Measurements from ENCODE around the gene RPTOR.
"Not testable (repeated sequence)": the region's sequence is repeated elsewhere in the genome, so short reads cannot be mapped to it uniquely, and the experiment has no call there.

The RPTOR gene

DNA sequence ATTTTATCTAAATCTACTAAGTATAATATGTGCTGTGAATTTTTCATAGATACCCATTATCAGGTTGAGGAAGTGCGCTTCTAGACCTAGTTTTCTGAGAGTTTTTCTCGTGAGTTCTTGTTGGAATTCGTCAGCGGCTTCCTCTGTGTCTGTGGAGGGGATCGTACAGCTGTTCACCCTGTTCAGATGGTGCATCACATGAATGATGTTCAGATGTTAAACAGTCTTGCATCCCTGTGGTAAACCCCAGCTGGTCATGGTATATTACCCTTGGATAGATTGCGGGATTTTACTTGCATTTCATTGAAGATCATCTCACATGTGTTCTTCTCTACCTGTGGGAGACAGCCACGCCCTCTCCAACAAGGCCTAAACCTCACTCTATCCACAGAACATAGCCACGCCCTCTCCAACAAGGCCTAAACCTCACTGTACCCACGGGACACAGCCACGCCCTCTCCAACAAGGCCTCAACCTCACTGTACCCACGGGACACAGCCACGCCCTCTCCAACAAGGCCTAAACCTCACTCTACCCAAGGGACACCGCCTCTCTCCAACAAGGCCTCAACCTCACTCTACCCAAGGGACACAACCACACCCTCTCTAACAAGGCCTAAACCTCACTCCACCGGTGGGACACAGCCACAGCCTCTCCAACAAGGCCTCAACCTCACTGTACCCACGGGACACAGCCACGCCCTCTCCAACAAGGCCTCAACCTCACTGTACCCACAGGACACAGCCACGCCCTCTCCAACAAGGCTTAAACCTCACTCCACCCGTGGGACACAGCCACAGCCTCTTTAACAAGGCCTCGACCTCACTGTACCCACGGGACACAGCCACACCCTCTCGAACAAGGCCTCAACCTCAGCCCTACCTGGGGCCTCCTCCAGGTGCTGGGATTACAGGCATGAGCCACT is 266.8 kb downstream of the RPTOR start:
- H3K27me3 ChIP-seq (ENCODE audit: control insufficient read depth in 1 of 2, insufficient read depth in 2 of 2, low read length in 2 of 2): no peaks in the 10 kb centered on the region
- H3K4me1 ChIP-seq (ENCODE audit: control insufficient read depth in 1 of 2, insufficient read depth in 2 of 2, low read length in 2 of 2): peaks cover 0 to 4% of the 10 kb centered on the region in 2 donors
- H3K27ac ChIP-seq (ENCODE audit: low read depth, low read length): no peak overlapping the region
- peaks cover 0 to under 1% of the 10 kb centered on the region in 2 donors for H3K9me3 ChIP-seq (ENCODE audit: control insufficient read depth in 1 of 2, low read length in 2 of 2)
- peaks cover 10% of the 10 kb centered on the region in 2 donors for H3K36me3 ChIP-seq (ENCODE audit: control insufficient read depth in 1 of 2, insufficient read depth in 2 of 2, low read length in 2 of 2)
- no peak overlapping the region for H3K4me3 ChIP-seq (ENCODE audit: low read depth in 1 of 2, low read length in 2 of 2)
- no peak overlapping the region for H3K9ac ChIP-seq (ENCODE audit: low read depth in 1 of 2, low read length in 2 of 2)

DNA sequence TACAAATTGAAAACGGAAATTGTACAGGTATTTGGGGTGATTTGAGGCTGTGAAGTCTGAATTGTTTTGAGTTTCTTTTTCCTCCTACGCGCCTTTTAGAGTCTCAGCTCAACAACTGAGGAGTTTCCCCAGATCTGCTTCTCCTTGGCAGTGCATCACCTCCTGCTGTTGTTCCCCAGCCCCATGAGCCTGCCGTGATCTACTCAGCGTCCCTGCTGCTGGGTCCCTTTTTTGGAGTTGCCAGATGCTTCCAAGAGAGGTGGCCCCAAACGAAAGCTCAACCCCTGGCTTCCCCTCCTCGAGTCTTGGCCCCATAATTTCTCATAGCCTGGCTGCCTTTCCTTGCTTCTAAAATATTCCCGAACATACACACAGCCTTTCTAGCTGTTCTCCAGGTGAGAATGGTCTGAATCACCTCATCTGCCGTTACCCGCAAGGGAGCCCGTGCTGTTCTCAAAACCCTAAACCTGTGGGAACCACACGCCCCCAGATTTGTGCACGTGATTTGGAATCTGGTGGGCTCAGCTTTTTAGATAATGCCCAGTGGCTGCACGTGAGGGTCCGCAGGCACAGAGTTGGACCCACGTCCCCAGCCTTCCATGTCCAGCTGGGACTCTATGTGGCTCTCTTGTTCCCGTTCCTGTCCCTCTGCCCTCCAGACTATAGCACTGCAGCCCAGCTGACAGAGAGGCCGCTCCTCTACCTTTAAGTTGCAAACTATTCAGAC is 267.9 kb downstream of the RPTOR start:
- Histone ChIP-seq H3K36me3 (ENCODE audit: control insufficient read depth in 1 of 2, insufficient read depth in 2 of 2, low read length in 2 of 2) (peaks cover 10% of the 10 kb centered on the region in 2 donors), H3K9me3 (ENCODE audit: control insufficient read depth in 1 of 2, low read length in 2 of 2) (no peaks in the 10 kb centered on the region), H3K9ac (ENCODE audit: low read depth in 1 of 2, low read length in 2 of 2) (no peak overlapping the region), H3K27me3 (ENCODE audit: control insufficient read depth in 1 of 2, insufficient read depth in 2 of 2, low read length in 2 of 2) (no peaks in the 10 kb centered on the region), H3K4me1 (ENCODE audit: control insufficient read depth in 1 of 2, insufficient read depth in 2 of 2, low read length in 2 of 2) (peaks cover 0 to 4% of the 10 kb centered on the region in 2 donors), H3K4me3 (ENCODE audit: low read depth in 1 of 2, low read length in 2 of 2) (no peak overlapping the region), H3K27ac (ENCODE audit: low read depth, low read length) (no peak overlapping the region)

DNA sequence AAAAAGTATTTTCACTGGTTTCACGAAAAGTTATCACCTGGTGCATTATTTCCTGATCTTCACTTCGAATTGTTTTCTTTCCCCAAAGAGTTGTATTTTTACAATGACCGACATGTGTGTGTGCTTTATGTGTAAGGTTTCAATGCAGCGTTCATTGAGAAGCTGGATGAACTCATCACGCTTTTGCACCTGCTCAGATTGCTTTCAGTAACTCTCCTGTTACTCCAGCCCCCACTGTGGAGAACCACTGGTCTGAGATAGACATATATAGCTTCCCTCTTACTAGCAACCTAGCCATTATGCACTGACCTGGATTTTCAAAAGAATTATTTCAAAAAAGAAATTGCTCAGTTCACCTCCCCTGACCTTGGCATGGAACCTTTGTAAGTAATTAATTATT is 268.7 kb downstream of the RPTOR start:
- Histone ChIP-seq H3K27ac (ENCODE audit: low read depth, low read length) (no peak overlapping the region), H3K36me3 (ENCODE audit: control insufficient read depth in 1 of 2, insufficient read depth in 2 of 2, low read length in 2 of 2) (peaks cover 10% of the 10 kb centered on the region in 2 donors), H3K9me3 (ENCODE audit: control insufficient read depth in 1 of 2, low read length in 2 of 2) (no peaks in the 10 kb centered on the region), H3K27me3 (ENCODE audit: control insufficient read depth in 1 of 2, insufficient read depth in 2 of 2, low read length in 2 of 2) (no peaks in the 10 kb centered on the region), H3K4me1 (ENCODE audit: control insufficient read depth in 1 of 2, insufficient read depth in 2 of 2, low read length in 2 of 2) (peaks cover 0 to 4% of the 10 kb centered on the region in 2 donors), H3K4me3 (ENCODE audit: low read depth in 1 of 2, low read length in 2 of 2) (no peak overlapping the region), H3K9ac (ENCODE audit: low read depth in 1 of 2, low read length in 2 of 2) (no peak overlapping the region)

- no peak overlapping the region for H3K27ac ChIP-seq (ENCODE audit: low read depth, low read length)
- H3K9me3 ChIP-seq (ENCODE audit: control insufficient read depth in 1 of 2, low read length in 2 of 2): no peaks in the 10 kb centered on the region
- H3K4me1 ChIP-seq (ENCODE audit: control insufficient read depth in 1 of 2, insufficient read depth in 2 of 2, low read length in 2 of 2): peaks cover 0 to 4% of the 10 kb centered on the region in 2 donors
- H3K9ac ChIP-seq (ENCODE audit: low read depth in 1 of 2, low read length in 2 of 2): no peak overlapping the region
- H3K27me3 ChIP-seq (ENCODE audit: control insufficient read depth in 1 of 2, insufficient read depth in 2 of 2, low read length in 2 of 2): no peaks in the 10 kb centered on the region
- no peak overlapping the region for H3K4me3 ChIP-seq (ENCODE audit: low read depth in 1 of 2, low read length in 2 of 2)
- peaks cover 10% of the 10 kb centered on the region in 2 donors for H3K36me3 ChIP-seq (ENCODE audit: control insufficient read depth in 1 of 2, insufficient read depth in 2 of 2, low read length in 2 of 2)
Measured at GRCh38 chr17:80814491-80814890, 269.9 kb downstream of the RPTOR start.

DNA sequence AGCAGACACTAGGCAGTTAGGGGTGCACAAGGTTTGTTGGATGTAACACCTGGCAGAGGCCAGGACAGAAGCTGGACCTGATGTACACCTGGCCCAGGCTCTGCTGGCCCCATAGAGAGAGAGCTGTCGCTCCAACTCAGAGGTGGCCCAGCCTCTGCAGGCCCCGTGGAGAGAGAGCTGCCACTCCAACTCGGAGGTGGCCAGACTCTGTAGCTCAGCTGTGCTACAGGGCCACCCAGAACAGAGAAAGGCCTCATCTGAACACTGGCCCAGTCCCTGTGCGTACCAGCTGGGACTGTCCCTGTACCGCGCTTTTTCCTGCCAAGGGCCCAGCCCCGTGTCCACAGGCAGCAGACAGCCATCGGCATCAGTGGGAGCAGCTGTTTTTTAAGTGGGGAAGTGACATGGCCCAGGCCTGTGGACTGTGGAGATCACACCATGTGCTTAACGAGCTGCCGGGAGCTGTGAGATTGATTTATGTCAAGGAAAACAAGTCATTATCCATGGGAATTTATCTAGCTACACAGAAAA is 270.6 kb downstream of the RPTOR start:
- H3K27me3 ChIP-seq (ENCODE audit: control insufficient read depth in 1 of 2, insufficient read depth in 2 of 2, low read length in 2 of 2): no peaks in the 10 kb centered on the region
- H3K9me3 ChIP-seq (ENCODE audit: control insufficient read depth in 1 of 2, low read length in 2 of 2): no peaks in the 10 kb centered on the region
- no peak overlapping the region for H3K9ac ChIP-seq (ENCODE audit: low read depth in 1 of 2, low read length in 2 of 2)
- peaks cover 0 to 6% of the 10 kb centered on the region in 2 donors for H3K4me1 ChIP-seq (ENCODE audit: control insufficient read depth in 1 of 2, insufficient read depth in 2 of 2, low read length in 2 of 2)
- H3K36me3 ChIP-seq (ENCODE audit: control insufficient read depth in 1 of 2, insufficient read depth in 2 of 2, low read length in 2 of 2): peaks cover 10% of the 10 kb centered on the region in 2 donors
- H3K27ac ChIP-seq (ENCODE audit: low read depth, low read length): no peak overlapping the region
- no peak overlapping the region for H3K4me3 ChIP-seq (ENCODE audit: low read depth in 1 of 2, low read length in 2 of 2)

GRCh38 chr17:80815718-80816117 is 271.1 kb downstream of the RPTOR start:
- H3K27ac ChIP-seq (ENCODE audit: low read depth, low read length); H3K27me3 ChIP-seq (ENCODE audit: control insufficient read depth in 1 of 2, insufficient read depth in 2 of 2, low read length in 2 of 2); H3K36me3 ChIP-seq (ENCODE audit: control insufficient read depth in 1 of 2, insufficient read depth in 2 of 2, low read length in 2 of 2); H3K4me3 ChIP-seq (ENCODE audit: low read depth in 1 of 2, low read length in 2 of 2); H3K9ac ChIP-seq (ENCODE audit: low read depth in 1 of 2, low read length in 2 of 2); H3K9me3 ChIP-seq (ENCODE audit: control insufficient read depth in 1 of 2, low read length in 2 of 2); H3K4me1 ChIP-seq (ENCODE audit: control insufficient read depth in 1 of 2, insufficient read depth in 2 of 2, low read length in 2 of 2): not testable (repeated sequence)

DNA sequence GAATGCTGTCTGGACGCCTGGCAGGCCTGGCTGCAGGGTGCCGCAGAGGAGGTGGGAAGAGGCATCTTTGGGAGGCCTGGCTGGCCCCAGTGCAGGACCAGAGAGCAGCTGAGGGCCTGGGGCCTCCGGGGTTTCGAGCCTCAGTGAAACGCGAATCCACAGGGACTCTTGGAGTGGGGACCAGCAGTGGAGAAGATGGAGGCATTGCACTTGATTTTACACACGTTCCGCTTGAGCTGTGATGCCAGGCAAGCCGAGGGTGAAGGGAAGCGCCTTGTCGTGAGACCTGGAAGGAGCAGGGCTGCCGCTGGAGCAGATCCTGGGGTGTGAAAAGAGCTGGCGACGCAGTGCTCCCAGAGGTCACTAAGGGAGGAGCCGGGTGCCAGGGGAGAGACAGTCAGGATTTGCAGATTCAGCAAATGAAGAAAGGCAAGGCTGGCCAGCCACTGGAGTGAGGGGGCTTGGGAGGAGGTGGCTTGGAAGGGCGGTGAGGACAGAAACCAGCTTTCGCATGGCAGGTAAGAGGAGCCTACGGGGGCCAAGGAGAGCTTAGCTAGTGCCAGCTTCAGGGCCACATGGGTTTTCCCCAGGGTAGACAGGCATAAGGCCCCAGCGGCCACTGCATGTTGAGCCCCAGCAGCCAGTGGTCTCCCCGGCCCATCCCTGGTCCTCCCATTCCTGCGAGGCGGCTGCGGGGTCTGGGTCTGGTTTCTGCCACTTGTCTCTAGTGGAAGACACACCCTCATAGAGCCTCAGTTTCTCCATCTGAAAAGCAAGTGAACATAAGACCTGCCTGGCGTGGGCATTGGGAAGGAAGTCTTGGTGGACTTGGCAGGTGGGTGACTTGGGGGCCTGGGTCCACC is 271.8 kb downstream of the RPTOR start:
- H3K27me3 ChIP-seq (ENCODE audit: control insufficient read depth in 1 of 2, insufficient read depth in 2 of 2, low read length in 2 of 2): no peaks in the 10 kb centered on the region
- peaks cover 0 to 5% of the 10 kb centered on the region in 2 donors for H3K4me1 ChIP-seq (ENCODE audit: control insufficient read depth in 1 of 2, insufficient read depth in 2 of 2, low read length in 2 of 2)
- H3K9me3 ChIP-seq (ENCODE audit: control insufficient read depth in 1 of 2, low read length in 2 of 2): no peaks in the 10 kb centered on the region
- no peak overlapping the region for H3K9ac ChIP-seq (ENCODE audit: low read depth in 1 of 2, low read length in 2 of 2)
- no peak overlapping the region for H3K4me3 ChIP-seq (ENCODE audit: low read depth in 1 of 2, low read length in 2 of 2)
- H3K27ac ChIP-seq (ENCODE audit: low read depth, low read length): no peak overlapping the region
- peaks cover 8 to 10% of the 10 kb centered on the region in 2 donors for H3K36me3 ChIP-seq (ENCODE audit: control insufficient read depth in 1 of 2, insufficient read depth in 2 of 2, low read length in 2 of 2)

GRCh38 chr17:80817321-80817845 is 272.7 kb downstream of the RPTOR start:
- peaks cover 0 to 2% of the 10 kb centered on the region in 2 donors for H3K4me1 ChIP-seq (ENCODE audit: control insufficient read depth in 1 of 2, insufficient read depth in 2 of 2, low read length in 2 of 2)
- H3K36me3 ChIP-seq (ENCODE audit: control insufficient read depth in 1 of 2, insufficient read depth in 2 of 2, low read length in 2 of 2): peaks cover 7 to 10% of the 10 kb centered on the region in 2 donors
- H3K9me3 ChIP-seq (ENCODE audit: control insufficient read depth in 1 of 2, low read length in 2 of 2): no peaks in the 10 kb centered on the region
- no peak overlapping the region for H3K4me3 ChIP-seq (ENCODE audit: low read depth in 1 of 2, low read length in 2 of 2)
- H3K27me3 ChIP-seq (ENCODE audit: control insufficient read depth in 1 of 2, insufficient read depth in 2 of 2, low read length in 2 of 2): no peaks in the 10 kb centered on the region
- no peak overlapping the region for H3K27ac ChIP-seq (ENCODE audit: low read depth, low read length)
- H3K9ac ChIP-seq (ENCODE audit: low read depth in 1 of 2, low read length in 2 of 2): no peak overlapping the region

GRCh38 chr17:80817861-80818260 is 273.2 kb downstream of the RPTOR start:
- Histone ChIP-seq H3K4me3 (ENCODE audit: low read depth in 1 of 2, low read length in 2 of 2) (no peak overlapping the region), H3K27me3 (ENCODE audit: control insufficient read depth in 1 of 2, insufficient read depth in 2 of 2, low read length in 2 of 2) (no peaks in the 10 kb centered on the region), H3K9me3 (ENCODE audit: control insufficient read depth in 1 of 2, low read length in 2 of 2) (no peaks in the 10 kb centered on the region), H3K27ac (ENCODE audit: low read depth, low read length) (no peak overlapping the region), H3K9ac (ENCODE audit: low read depth in 1 of 2, low read length in 2 of 2) (no peak overlapping the region), H3K36me3 (ENCODE audit: control insufficient read depth in 1 of 2, insufficient read depth in 2 of 2, low read length in 2 of 2) (peaks cover 10 to 12% of the 10 kb centered on the region in 2 donors), H3K4me1 (ENCODE audit: control insufficient read depth in 1 of 2, insufficient read depth in 2 of 2, low read length in 2 of 2) (peaks cover 0 to 2% of the 10 kb centered on the region in 2 donors)
